Measurements from ENCODE around the gene FXYD7. TPM values are rescaled to one million over a fixed set of nuclear protein-coding genes. Genes with fewer than 3 reads are reported as not detected.

The FXYD7 gene
- total RNA-seq, 3 donors from 2014 or later: 1.5 TPM; not detected in 2

GRCh38 chr19:35118268-35119020 lies 24.6 kb upstream of the FXYD7 start:
- TF ChIP-seq CTCF (IDR thresholded peaks at IDR 0.05): no peak
- DNase-seq (peak in 2 of 3 donors; percentile 63 to 70), ATAC-seq (peak; percentile 10)
- Histone ChIP-seq H3K9me3 (no peaks in the 10 kb centered on the region), H3K36me3 (ENCODE audit: low read depth) (peaks cover 3% of the 10 kb centered on the region), H3K4me3 (no peak overlapping the region), H3K4me1 (ENCODE audit: low read depth) (peaks cover 37% of the 10 kb centered on the region)
- intact Hi-C loops (cut with DNase I, micrococcal nuclease): no loop called here

- DNase-seq (peak in 1 of 3 donors; percentile 43), ATAC-seq (no peak)
- peaks cover 40% of the 10 kb centered on the region for H3K4me1 ChIP-seq (ENCODE audit: low read depth)
- intact Hi-C loops (cut with DNase I, micrococcal nuclease): no loop called here
- no peak for TF ChIP-seq CTCF (IDR thresholded peaks at IDR 0.05)
- no peak overlapping the region for H3K4me3 ChIP-seq
- no peaks in the 10 kb centered on the region for H3K9me3 ChIP-seq
- H3K36me3 ChIP-seq (ENCODE audit: low read depth): peaks cover 3% of the 10 kb centered on the region
Observed at GRCh38 chr19:35119091-35119490, 24.0 kb upstream of the FXYD7 start.

- Histone ChIP-seq H3K36me3 (ENCODE audit: low read depth) (peaks cover 3% of the 10 kb centered on the region), H3K4me3 (no peak overlapping the region), H3K4me1 (ENCODE audit: low read depth) (peaks cover 37% of the 10 kb centered on the region), H3K9me3 (no peaks in the 10 kb centered on the region)
- intact Hi-C loops (cut with DNase I, micrococcal nuclease): no loop called here
- no peak for TF ChIP-seq CTCF (IDR thresholded peaks at IDR 0.05)
- no peak for ATAC-seq
- DNase-seq: no peak
Observed at GRCh38 chr19:35119578-35120155, 23.4 kb upstream of the FXYD7 start.

GRCh38 chr19:35120492-35120891 lies 22.6 kb upstream of the FXYD7 start:
- peak in 1 of 3 donors; percentile 65 for DNase-seq
- Histone ChIP-seq H3K36me3 (ENCODE audit: low read depth) (peaks cover 3% of the 10 kb centered on the region), H3K4me1 (ENCODE audit: low read depth) (peaks cover 41% of the 10 kb centered on the region), H3K4me3 (no peak overlapping the region), H3K9me3 (no peaks in the 10 kb centered on the region)
- intact Hi-C loops (cut with DNase I, micrococcal nuclease): no loop called here
- peak; percentile 18 for ATAC-seq
- TF ChIP-seq CTCF (IDR thresholded peaks at IDR 0.05): no peak

- Histone ChIP-seq H3K4me3 (no peak overlapping the region), H3K9me3 (no peaks in the 10 kb centered on the region), H3K36me3 (ENCODE audit: low read depth) (peaks cover 3% of the 10 kb centered on the region), H3K4me1 (ENCODE audit: low read depth) (peaks cover 45% of the 10 kb centered on the region)
- intact Hi-C loops (cut with DNase I, micrococcal nuclease): no loop called here
- ATAC-seq: peak; percentile 27
- TF ChIP-seq CTCF (IDR thresholded peaks at IDR 0.05): no peak
- DNase-seq: peak in 1 of 3 donors; percentile 51
Observed at GRCh38 chr19:35120898-35121297, 22.2 kb upstream of the FXYD7 start.
